GF-D8 (cell line): ENCODE data around the gene PLAGL1.
"Not testable (repeated sequence)": the region's sequence is repeated elsewhere in the genome, so short reads cannot be mapped to it uniquely, and the experiment has no call there.

ENCODE experiments used
- DNase-seq: peaks from one replicate; lab custom pipeline; 2025; lab: John Stamatoyannopoulos, UW

Gene PLAGL1

GRCh38 chr6:143937668-143937970 lies 70.4 kb downstream of the PLAGL1 start:
- no peak for DNase-seq

- no peak for DNase-seq
Measured at GRCh38 chr6:143936778-143937667, 71.0 kb downstream of the PLAGL1 start.

GRCh38 chr6:143936347-143936746 lies 71.7 kb downstream of the PLAGL1 start:
- DNase-seq: no peak

- no peak for DNase-seq
Measured at GRCh38 chr6:143934867-143935266, 73.2 kb downstream of the PLAGL1 start.

GRCh38 chr6:143934331-143934730 lies 73.7 kb downstream of the PLAGL1 start:
- DNase-seq: no peak

GRCh38 chr6:143929975-143930374 lies 78.1 kb downstream of the PLAGL1 start:
- no peak for DNase-seq

GRCh38 chr6:143928853-143929252 lies 79.2 kb downstream of the PLAGL1 start:
- no peak for DNase-seq

GRCh38 chr6:143917026-143917425 lies 91.0 kb downstream of the PLAGL1 start:
- not testable (repeated sequence) for DNase-seq

- DNase-seq: no peak
Measured at GRCh38 chr6:143912671-143913070, 95.4 kb downstream of the PLAGL1 start.

- DNase-seq: no peak
Measured at GRCh38 chr6:143911028-143911427, 97.0 kb downstream of the PLAGL1 start.

GRCh38 chr6:143902827-143903226 lies 105.2 kb downstream of the PLAGL1 start:
- no peak for DNase-seq

GRCh38 chr6:143901885-143902750 lies 105.9 kb downstream of the PLAGL1 start:
- DNase-seq: no peak

- no peak for DNase-seq
Measured at GRCh38 chr6:143900358-143900757, 107.7 kb downstream of the PLAGL1 start.

- DNase-seq: no peak
Measured at GRCh38 chr6:143896126-143896860, 111.8 kb downstream of the PLAGL1 start.

GRCh38 chr6:143894655-143895054 lies 113.4 kb downstream of the PLAGL1 start:
- no peak for DNase-seq
